Keratinocyte (primary cell): ENCODE measurements around the gene CTSA. TPM values are rescaled to one million over a fixed set of nuclear protein-coding genes. Genes with fewer than 3 reads are reported as not detected.

Experiments
- DNase-seq: peaks from one replicate; pipeline ENCODE4 v3.0.0-alpha.2; 2011; ENCODE audit warnings: low read depth, missing footprints, low spot score
- FAIRE-seq: peaks from 2 replicates; lab custom pipeline; 2011; peaks lifted over from hg19 to GRCh38; lab: Jason Lieb, UNC
- H2AFZ ChIP-seq: 2 replicates; pipeline ENCODE4 v1.6.0; 2012; ENCODE audit warnings: low read length, control low read depth, inconsistent platforms; ENCODE audit not compliant: control insufficient read depth
- H3K27ac ChIP-seq: 2 replicates; pipeline ENCODE4 v1.5.1; 2011; ENCODE audit warnings: low read length; ENCODE audit not compliant: control insufficient read depth, insufficient read depth
- H3K27me3 ChIP-seq: 3 replicates; pipeline ENCODE4 v1.6.0; 2011; ENCODE audit warnings: low read length; ENCODE audit not compliant: control insufficient read depth, insufficient read depth; ENCODE audit errors: extremely low read depth
- H3K36me3 ChIP-seq, 2 experiments: 2 replicates in 1 of 2; 3 replicates in 1 of 2; pipeline ENCODE4 v1.5.1; 2011; ENCODE audit warnings: low read length in 2 of 2, mild to moderate bottlenecking in 1 of 2; ENCODE audit not compliant: control insufficient read depth in 2 of 2, insufficient read depth in 2 of 2; ENCODE audit errors: extremely low read depth in 1 of 2
- H3K4me1 ChIP-seq: 3 replicates; pipeline ENCODE4 v1.5.1; 2011; ENCODE audit warnings: low read length; ENCODE audit not compliant: control insufficient read depth, insufficient read depth; ENCODE audit errors: extremely low read depth
- H3K4me2 ChIP-seq: 3 replicates; pipeline ENCODE4 v1.6.0; 2011; ENCODE audit warnings: low read depth, low read length; ENCODE audit not compliant: control insufficient read depth, insufficient read depth; ENCODE audit errors: extremely low read depth
- H3K4me3 ChIP-seq, 3 experiments: fragments of 200-600 bp in 1 of 3; sonication (generic) in 1 of 3; 2 replicates in 2 of 3; 3 replicates in 1 of 3; pipeline ENCODE4 v1.5.1; 2011 to 2016; ENCODE audit warnings: low read length in 3 of 3, mild to moderate bottlenecking in 3 of 3, control low read depth in 2 of 3, inconsistent platforms in 1 of 3, low read depth in 1 of 3, mixed read lengths in 1 of 3, mixed run types in 1 of 3, moderate library complexity in 1 of 3; ENCODE audit not compliant: control insufficient read depth in 2 of 3, insufficient read depth in 2 of 3; ENCODE audit errors: extremely low read depth in 1 of 3
- H3K79me2 ChIP-seq: 2 replicates; pipeline ENCODE4 v1.6.0; 2012; ENCODE audit warnings: low read length; ENCODE audit not compliant: control insufficient read depth, insufficient read depth
- H3K9ac ChIP-seq: 3 replicates; pipeline ENCODE4 v1.6.0; 2011; ENCODE audit warnings: low read length; ENCODE audit not compliant: control insufficient read depth, insufficient read depth; ENCODE audit errors: extremely low read depth
- H3K9me1 ChIP-seq: 3 replicates; pipeline ENCODE4 v1.6.0; 2011; ENCODE audit warnings: low read length; ENCODE audit not compliant: control insufficient read depth, insufficient read depth; ENCODE audit errors: extremely low read depth
- H3K9me3 ChIP-seq: 2 replicates; pipeline ENCODE4 v1.5.1; 2012; ENCODE audit warnings: low read depth, low read length; ENCODE audit not compliant: control insufficient read depth
- H4K20me1 ChIP-seq: 3 replicates; pipeline ENCODE4 v1.6.0; 2011; ENCODE audit warnings: low read length; ENCODE audit not compliant: control insufficient read depth, insufficient read depth; ENCODE audit errors: extremely low read depth
- CTCF ChIP-seq, 3 experiments: IDR thresholded peaks in 1 of 3; conservative IDR thresholded peaks in 1 of 3; optimal IDR thresholded peaks in 1 of 3; 2 replicates in 2 of 3; 3 replicates in 1 of 3; pipeline versions ENCODE3 to v1.5.1; 2011; ENCODE audit warnings: low read length in 3 of 3, mild to moderate bottlenecking in 3 of 3, moderate library complexity in 2 of 3, control low read depth in 1 of 3, inconsistent platforms in 1 of 3; ENCODE audit not compliant: insufficient read depth in 2 of 3; ENCODE audit errors: extremely low read depth in 1 of 3
- EZH2 ChIP-seq: IDR thresholded peaks from one replicate; pipeline ENCODE4 v1.6.1; 2012; ENCODE audit warnings: inconsistent platforms, mild to moderate bottlenecking, low read length, moderate library complexity
- dilution Hi-C: fragments of 300-500 bp; cut with MboI; formaldehyde crosslinking; loops from one replicate; pipeline ENCODE4 v1.7.0; 2020; ENCODE audit warnings: low sequenced_read_pairs; ENCODE audit not compliant: extremely low pct_ligation_motif_present
- polyA plus RNA-seq, 5 experiments: library from polyadenylated mRNA; depleted of rRNA in 3 of 5; stranded (reverse) in 3 of 5; stranded (forward) in 1 of 5; unstranded in 1 of 5; fragments of >200 nt; gene quantifications; 1 replicate in 1 of 5; 2 replicates in 3 of 5; 3 replicates in 1 of 5; pipeline versions ENCODE4 v1.2.1 to v1.2.3, GENCODE V29; 2011 to 2012; ENCODE audit warnings: missing spikeins in 2 of 5, low read depth in 1 of 5, low replicate concordance in 1 of 5

Gene CTSA
- polyA plus RNA-seq, 1 donor (not counting 4 experiments of a cell fraction or from before 2014, with no cell fraction given): 38.6 TPM

GRCh38 chr20:45842169-45842812 lies 48.8 kb upstream of the CTSA start:
- H3K9me3 ChIP-seq: no peaks in the 10 kb centered on the region
- H3K4me1 ChIP-seq: no peaks in the 10 kb centered on the region
- no peaks in the 10 kb centered on the region for H3K27me3 ChIP-seq
- H2AFZ ChIP-seq: no peak overlapping the region
- no peak overlapping the region for H3K4me2 ChIP-seq
- no peak for FAIRE-seq
- no peak for DNase-seq
- TF ChIP-seq EZH2 (no peak), CTCF (optimal IDR thresholded peaks at IDR 0.05 in 1 of 3, IDR thresholded peaks at IDR 0.05 in 1 of 3, conservative IDR thresholded peaks at IDR 0.05 in 1 of 3; ENCODE audit: extremely low read depth in 1 of 3, insufficient read depth in 2 of 3, low read length in 3 of 3) (no peak)
- no peaks in the 10 kb centered on the region for H3K9me1 ChIP-seq
- no peaks in the 10 kb centered on the region for H3K79me2 ChIP-seq
- no peak overlapping the region for H3K4me3 ChIP-seq
- peaks cover 17 to 25% of the 10 kb centered on the region in 2 experiments for H3K36me3 ChIP-seq
- no peaks in the 10 kb centered on the region for H4K20me1 ChIP-seq
- no peak overlapping the region for H3K9ac ChIP-seq
- dilution Hi-C loops: no loop called here
- H3K27ac ChIP-seq: no peak overlapping the region

GRCh38 chr20:45843506-45843905 lies 47.6 kb upstream of the CTSA start:
- H3K27ac ChIP-seq: no peak overlapping the region
- peaks cover 17 to 25% of the 10 kb centered on the region in 2 experiments for H3K36me3 ChIP-seq

More at GRCh38 chr20:45843506-45843905, 47.6 kb upstream of the CTSA start:
- FAIRE-seq: no peak
- dilution Hi-C loops: no loop called here
- DNase-seq: no peak
- no peak for TF ChIP-seq CTCF (optimal IDR thresholded peaks at IDR 0.05 in 1 of 3, IDR thresholded peaks at IDR 0.05 in 1 of 3, conservative IDR thresholded peaks at IDR 0.05 in 1 of 3; ENCODE audit: extremely low read depth in 1 of 3, insufficient read depth in 2 of 3, low read length in 3 of 3)
- no peak for TF ChIP-seq EZH2
- no peak overlapping the region for H3K9ac ChIP-seq
- H3K27me3 ChIP-seq: no peaks in the 10 kb centered on the region
- H3K9me1 ChIP-seq: no peaks in the 10 kb centered on the region
- no peaks in the 10 kb centered on the region for H3K79me2 ChIP-seq
- no peaks in the 10 kb centered on the region for H3K9me3 ChIP-seq
- H3K4me1 ChIP-seq: no peaks in the 10 kb centered on the region
- no peaks in the 10 kb centered on the region for H4K20me1 ChIP-seq
- H3K4me3 ChIP-seq: no peak overlapping the region
- H2AFZ ChIP-seq: no peak overlapping the region
- no peak overlapping the region for H3K4me2 ChIP-seq
